NT2/D1 (cell line): ENCODE data around the gene MGAT4B.

Experiments
- SUZ12 ChIP-seq: IDR thresholded peaks from 2 replicates; pipeline ENCODE4 v1.6.1; 2011; ENCODE audit not compliant: insufficient read length, insufficient read depth; ENCODE audit errors: extremely low read depth
- YY1 ChIP-seq: IDR thresholded peaks from 2 replicates; pipeline ENCODE4 v1.6.1; 2011; ENCODE audit not compliant: insufficient read length, insufficient read depth

DNA sequence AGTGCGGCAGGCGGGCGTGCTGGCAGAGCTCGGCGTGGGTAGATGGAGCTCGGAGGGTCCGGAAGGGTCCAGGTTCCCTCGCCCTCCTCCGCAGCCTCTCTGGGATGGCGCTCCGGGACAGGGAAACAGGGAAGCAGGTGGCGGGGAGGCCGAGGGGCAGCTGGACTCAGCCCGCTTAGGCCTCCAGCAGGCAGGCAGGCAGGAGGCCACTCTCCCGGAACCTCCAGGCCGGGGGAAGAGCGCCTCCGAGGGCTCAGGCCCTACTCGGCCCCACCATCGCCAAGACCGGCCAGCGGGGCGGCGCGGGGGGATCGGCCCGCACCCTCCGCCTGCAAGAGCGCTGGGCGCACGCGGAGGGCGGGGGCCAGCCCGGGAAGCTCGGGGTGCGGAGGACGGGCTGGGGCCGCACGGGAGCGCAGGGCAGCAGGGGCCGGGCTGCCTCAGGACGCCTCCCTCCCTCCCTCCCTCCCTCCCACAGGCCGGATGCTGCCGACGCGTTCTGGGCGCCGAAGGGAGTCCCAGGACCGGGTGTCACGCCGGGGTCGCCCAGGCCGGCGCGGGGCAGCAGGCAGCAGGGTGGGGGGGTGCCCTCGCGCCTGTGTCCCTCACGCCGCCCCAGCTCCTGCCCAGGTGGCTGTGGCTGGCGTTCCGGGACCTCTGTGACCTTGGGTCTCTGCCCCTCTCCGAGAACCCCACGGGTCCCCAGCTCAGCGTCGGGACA lies 977 bp downstream of the MGAT4B start:
- TF ChIP-seq SUZ12 (no peak), YY1 (no peak)
